HG02759 (cell line): ENCODE measurements around the gene PLCB4.
"Not testable (repeated sequence)": the region's sequence is repeated elsewhere in the genome, so short reads cannot be mapped to it uniquely, and the experiment has no call there.

Experiments used
- ATAC-seq: cut with Tn5 transposase; IDR thresholded peaks from one replicate; pipeline ENCODE4 v1.9.1; 2021; ENCODE audit warnings: mild to moderate bottlenecking, moderate library complexity; ENCODE audit not compliant: unreplicated experiment

The PLCB4 gene

GRCh38 chr20:9349249-9349648 is 280.4 kb downstream of the PLCB4 start:
- no peak for ATAC-seq

GRCh38 chr20:9352739-9353138 is 283.9 kb downstream of the PLCB4 start:
- ATAC-seq: no peak

GRCh38 chr20:9353180-9353915 is 284.5 kb downstream of the PLCB4 start:
- ATAC-seq: no peak

GRCh38 chr20:9353916-9354276 is 285.0 kb downstream of the PLCB4 start:
- no peak for ATAC-seq

GRCh38 chr20:9354579-9354978 is 285.7 kb downstream of the PLCB4 start:
- ATAC-seq: no peak

- ATAC-seq: no peak
Observed at GRCh38 chr20:9358001-9358400, 289.1 kb downstream of the PLCB4 start.

GRCh38 chr20:9359561-9360308 is 290.8 kb downstream of the PLCB4 start:
- no peak for ATAC-seq

- ATAC-seq: no peak
Observed at GRCh38 chr20:9360431-9360830, 291.5 kb downstream of the PLCB4 start.

- no peak for ATAC-seq
Observed at GRCh38 chr20:9363673-9364072, 294.8 kb downstream of the PLCB4 start.

GRCh38 chr20:9367328-9367727 is 298.4 kb downstream of the PLCB4 start:
- no peak for ATAC-seq

GRCh38 chr20:9367746-9368145 is 298.9 kb downstream of the PLCB4 start:
- no peak for ATAC-seq

GRCh38 chr20:9368893-9369292 is 300.0 kb downstream of the PLCB4 start:
- no peak for ATAC-seq

- ATAC-seq: no peak
Observed at GRCh38 chr20:9369557-9369956, 300.7 kb downstream of the PLCB4 start.

GRCh38 chr20:9374072-9374471 is 305.2 kb downstream of the PLCB4 start:
- no peak for ATAC-seq

GRCh38 chr20:9374480-9374879 is 305.6 kb downstream of the PLCB4 start:
- ATAC-seq: no peak

- no peak for ATAC-seq
Observed at GRCh38 chr20:9375221-9375681, 306.4 kb downstream of the PLCB4 start.

- no peak for ATAC-seq
Observed at GRCh38 chr20:9377007-9377406, 308.1 kb downstream of the PLCB4 start.

GRCh38 chr20:9385345-9386310 is 316.7 kb downstream of the PLCB4 start:
- ATAC-seq: not testable (repeated sequence)

- no peak for ATAC-seq
Observed at GRCh38 chr20:9388160-9388812, 319.4 kb downstream of the PLCB4 start.

- ATAC-seq: no peak
Observed at GRCh38 chr20:9388813-9389161, 319.9 kb downstream of the PLCB4 start.

GRCh38 chr20:9389346-9389745 is 320.5 kb downstream of the PLCB4 start:
- ATAC-seq: no peak
